ENCODE results near the gene DNAJA3. TPM values are rescaled to one million over a fixed set of nuclear protein-coding genes. Genes with fewer than 3 reads are reported as not detected.

The DNAJA3 gene
- total RNA-seq, 1 experiment from 2014 or later: 56.2 TPM

DNA sequence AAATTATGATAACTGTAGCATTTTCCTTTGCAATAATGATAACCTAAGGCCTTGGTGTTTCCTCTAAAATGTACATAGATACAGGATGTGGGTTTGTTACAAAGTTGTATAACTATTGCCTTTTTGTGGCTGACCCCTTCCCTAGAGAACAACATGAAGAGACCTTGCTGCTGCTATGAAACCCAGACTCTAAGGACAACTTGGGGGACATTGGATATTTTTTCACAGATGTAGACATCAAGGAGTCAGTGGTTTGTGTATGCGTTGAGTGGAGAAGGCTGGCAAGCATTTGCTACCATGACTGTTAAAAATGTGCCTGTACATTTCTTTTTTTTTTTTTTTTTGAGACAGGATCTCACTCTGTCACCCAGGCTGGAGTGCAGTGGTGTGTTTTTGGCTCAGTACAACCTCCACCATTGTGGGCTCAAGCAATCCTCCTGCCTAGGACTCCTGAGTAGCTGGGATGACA, 62.9 kb downstream of the DNAJA3 start:
- TF ChIP-seq, protein P1, sequence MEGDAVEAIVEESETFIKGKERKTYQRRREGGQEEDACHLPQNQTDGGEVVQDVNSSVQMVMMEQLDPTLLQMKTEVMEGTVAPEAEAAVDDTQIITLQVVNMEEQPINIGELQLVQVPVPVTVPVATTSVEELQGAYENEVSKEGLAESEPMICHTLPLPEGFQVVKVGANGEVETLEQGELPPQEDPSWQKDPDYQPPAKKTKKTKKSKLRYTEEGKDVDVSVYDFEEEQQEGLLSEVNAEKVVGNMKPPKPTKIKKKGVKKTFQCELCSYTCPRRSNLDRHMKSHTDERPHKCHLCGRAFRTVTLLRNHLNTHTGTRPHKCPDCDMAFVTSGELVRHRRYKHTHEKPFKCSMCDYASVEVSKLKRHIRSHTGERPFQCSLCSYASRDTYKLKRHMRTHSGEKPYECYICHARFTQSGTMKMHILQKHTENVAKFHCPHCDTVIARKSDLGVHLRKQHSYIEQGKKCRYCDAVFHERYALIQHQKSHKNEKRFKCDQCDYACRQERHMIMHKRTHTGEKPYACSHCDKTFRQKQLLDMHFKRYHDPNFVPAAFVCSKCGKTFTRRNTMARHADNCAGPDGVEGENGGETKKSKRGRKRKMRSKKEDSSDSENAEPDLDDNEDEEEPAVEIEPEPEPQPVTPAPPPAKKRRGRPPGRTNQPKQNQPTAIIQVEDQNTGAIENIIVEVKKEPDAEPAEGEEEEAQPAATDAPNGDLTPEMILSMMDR (conservative IDR thresholded peaks at IDR 0.05): no peak
- H2BK120ac ChIP-seq (ENCODE audit: low read depth, low read length, poor library complexity, severe bottlenecking): no peak overlapping the region
- H4K20me1 ChIP-seq (ENCODE audit: control insufficient read depth, insufficient read depth, insufficient read length): no peaks in the 10 kb centered on the region
- H3K9ac ChIP-seq (ENCODE audit: extremely low read depth, insufficient read length, low read length): no peak overlapping the region
- no peak overlapping the region for H3K4ac ChIP-seq (ENCODE audit: low read depth, low read length)
- no peaks in the 10 kb centered on the region for H3K9me3 ChIP-seq (ENCODE audit: control insufficient read depth, low read depth, low read length)
- Mint-ChIP-seq H3K36me3 (ENCODE audit: insufficient read depth in 1 of 3, low read depth in 3 of 3) (peaks cover 0 to 21% (median 0%) of the 10 kb centered on the region in 3 experiments; a peak in 5 of 7 replicates), H3K27ac (0 out of 7 replicates have a peak overlapping the region, but pooled peaks of 1 of the 3 experiments have one; percentile 10), H3K9me3 (no peaks in the 10 kb centered on the region), H3K27me3 (ENCODE audit: low read depth) (no peaks in the 10 kb centered on the region), H3K4me3 (no peak overlapping the region), H3K4me1 (no peaks in the 10 kb centered on the region)
- H3K23ac ChIP-seq (ENCODE audit: insufficient read length, low read depth, low read length): no peak overlapping the region
- no peak overlapping the region for H4K5ac ChIP-seq (ENCODE audit: insufficient read length, low read depth, low read length)
- no peak overlapping the region for H3K14ac ChIP-seq (ENCODE audit: insufficient read depth, low read length)
- no peak overlapping the region for H2BK5ac ChIP-seq (ENCODE audit: insufficient read length, low read length)
- no peak overlapping the region for H3K4me2 ChIP-seq (ENCODE audit: insufficient read depth, insufficient read length, low read length)
- no peak overlapping the region for H3K27ac ChIP-seq (ENCODE audit: insufficient read length, low read depth, low read length)
- no peaks in the 10 kb centered on the region for H3K79me2 ChIP-seq (ENCODE audit: insufficient read depth, low read length)
- no CpG with 5 or more reads among the region's 1 CpG for WGBS (ENCODE audit: extremely low coverage, insufficient read length, low lambda C conversion rate)
- H3K4me1 ChIP-seq (ENCODE audit: insufficient read depth, low read length): no peaks in the 10 kb centered on the region
- no peak overlapping the region for H2BK15ac ChIP-seq (ENCODE audit: low read depth, low read length)
- H4K91ac ChIP-seq (ENCODE audit: insufficient read length, low read depth, low read length): no peak overlapping the region
- no peak overlapping the region for H2AK5ac ChIP-seq (ENCODE audit: insufficient read length, low read length)
- H3T11ph ChIP-seq (ENCODE audit: low read length): no peak overlapping the region
- no peak overlapping the region for H4K8ac ChIP-seq (replicated peaks; ENCODE audit: insufficient read length, low read depth, low read length)
- H2BK20ac ChIP-seq (ENCODE audit: low read depth, low read length, poor library complexity, severe bottlenecking): no peak overlapping the region
- no peak overlapping the region for H2AFZ ChIP-seq (ENCODE audit: low read length)
- H3K23me2 ChIP-seq (ENCODE audit: insufficient read length, low read depth, low read length, poor library complexity, severe bottlenecking): no peaks in the 10 kb centered on the region
- H3K18ac ChIP-seq (ENCODE audit: insufficient read length, low read depth, low read length): no peak overlapping the region
- no peak overlapping the region for H3K56ac ChIP-seq (ENCODE audit: insufficient read length, low read depth, low read length)
- H2BK12ac ChIP-seq (ENCODE audit: insufficient read length, low read depth, low read length): no peak overlapping the region
- H3K79me1 ChIP-seq (ENCODE audit: insufficient read depth, low read depth, low read length, poor library complexity, severe bottlenecking): no peaks in the 10 kb centered on the region
- no peak for DNase-seq
- H3K27me3 ChIP-seq (ENCODE audit: insufficient read depth, low read length): no peaks in the 10 kb centered on the region

All from H9 (cell line).